Uterus (tissue), 4 donors: Measurements from ENCODE around the gene SDCCAG8. TPM values are rescaled to one million over a fixed set of nuclear protein-coding genes. Genes with fewer than 3 reads are reported as not detected.

Experiments used
- DNase-seq, 2 donors: peaks; one replicate each; pipeline ENCODE4 v3.0.0-alpha.2; 2019 to 2020
- H3K27ac ChIP-seq, 2 donors: fragments of 200-600 bp; sonication (generic); 1 replicate in 1 of 2; 2 replicates in 1 of 2; pipeline ENCODE4 v1.5.1; 2016 to 2018
- H3K27me3 ChIP-seq, 2 donors: fragments of 200-600 bp; sonication (generic); one replicate each; pipeline ENCODE4 v1.5.1; 2018 to 2019; ENCODE audit warnings: control low read depth in 1 of 2
- H3K36me3 ChIP-seq, 2 donors: fragments of 200-600 bp; sonication (generic); one replicate each; pipeline ENCODE4 v1.5.1; 2019; ENCODE audit warnings: control low read depth in 1 of 2
- H3K4me1 ChIP-seq, 2 donors: fragments of 200-600 bp; sonication (generic); one replicate each; pipeline ENCODE4 v1.5.1; 2018 to 2019; ENCODE audit warnings: control low read depth in 1 of 2
- H3K4me3 ChIP-seq, 2 donors: fragments of 200-600 bp; sonication (generic); 1 replicate in 1 of 2; 2 replicates in 1 of 2; pipeline ENCODE4 v1.5.1; 2018 to 2019; ENCODE audit warnings: mild to moderate bottlenecking in 1 of 2
- H3K9me3 ChIP-seq, 2 donors: fragments of 200-600 bp; sonication (generic); one replicate each; pipeline ENCODE4 v1.5.1; 2019; ENCODE audit warnings: control low read depth in 1 of 2
- POLR2A ChIP-seq, 2 donors: fragments of 450-650 bp; IDR thresholded peaks; one replicate each; pipeline ENCODE4 v1.6.1; 2016; ENCODE audit warnings: antibody characterized with exemption in 2 of 2, mild to moderate bottlenecking in 1 of 2, moderate library complexity in 1 of 2
- intact Hi-C: fragments of 100-400 bp; cut with DNase I; formaldehyde crosslinking; loops from one replicate; pipeline ENCODE4 v1.15.1; 2023; ENCODE audit warnings: low total_unique reads
- total RNA-seq, 4 donors: library from RNA; depleted of rRNA in 3 of 4; stranded (reverse); fragments of >200 nt in 3 of 4; gene quantifications; one replicate each; pipeline versions ENCODE4 v1.1.0 to v1.2.4, GENCODE V29; 2014 to 2023
- TF ChIP-seq, protein P1 (sequence below), 4 experiments: fragments of 200-600 bp in 2 of 4; fragments of 450-650 bp in 2 of 4; sonication (generic) in 2 of 4; IDR thresholded peaks; one replicate each; pipeline ENCODE4 v1.5.1; 2016 to 2019; ENCODE audit warnings: antibody characterized with exemption in 4 of 4, mild to moderate bottlenecking in 2 of 4, moderate library complexity in 1 of 4
- donor health status: DM: yes; HTN: yes; CAD: no.

The SDCCAG8 gene
- total RNA-seq, 4 donors from 2014 or later: 19.2 to 54.8 (median 49.7) TPM

DNA sequence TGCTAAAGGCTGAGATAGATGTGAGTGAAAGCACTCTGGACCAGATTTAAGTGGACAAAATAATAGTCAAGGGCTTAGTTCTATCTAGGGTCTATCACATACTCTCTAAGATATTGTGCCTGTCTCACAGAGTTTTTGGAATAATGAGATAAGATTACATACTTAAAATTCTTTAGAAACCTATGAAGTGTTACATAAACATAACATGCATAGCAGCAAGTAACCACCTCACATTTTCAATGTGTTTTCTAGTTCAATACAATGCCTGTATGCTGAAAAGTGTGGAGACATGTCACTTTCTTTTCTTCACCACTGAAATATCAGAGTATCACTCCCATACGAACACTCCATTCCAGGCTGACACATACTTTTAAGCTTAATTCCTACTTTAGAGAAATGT lies 16.2 kb downstream of the SDCCAG8 start:
- intact Hi-C loops: no loop called here
- no peak for DNase-seq
- TF ChIP-seq POLR2A (IDR thresholded peaks at IDR 0.05): no peak
- TF ChIP-seq, protein P1, sequence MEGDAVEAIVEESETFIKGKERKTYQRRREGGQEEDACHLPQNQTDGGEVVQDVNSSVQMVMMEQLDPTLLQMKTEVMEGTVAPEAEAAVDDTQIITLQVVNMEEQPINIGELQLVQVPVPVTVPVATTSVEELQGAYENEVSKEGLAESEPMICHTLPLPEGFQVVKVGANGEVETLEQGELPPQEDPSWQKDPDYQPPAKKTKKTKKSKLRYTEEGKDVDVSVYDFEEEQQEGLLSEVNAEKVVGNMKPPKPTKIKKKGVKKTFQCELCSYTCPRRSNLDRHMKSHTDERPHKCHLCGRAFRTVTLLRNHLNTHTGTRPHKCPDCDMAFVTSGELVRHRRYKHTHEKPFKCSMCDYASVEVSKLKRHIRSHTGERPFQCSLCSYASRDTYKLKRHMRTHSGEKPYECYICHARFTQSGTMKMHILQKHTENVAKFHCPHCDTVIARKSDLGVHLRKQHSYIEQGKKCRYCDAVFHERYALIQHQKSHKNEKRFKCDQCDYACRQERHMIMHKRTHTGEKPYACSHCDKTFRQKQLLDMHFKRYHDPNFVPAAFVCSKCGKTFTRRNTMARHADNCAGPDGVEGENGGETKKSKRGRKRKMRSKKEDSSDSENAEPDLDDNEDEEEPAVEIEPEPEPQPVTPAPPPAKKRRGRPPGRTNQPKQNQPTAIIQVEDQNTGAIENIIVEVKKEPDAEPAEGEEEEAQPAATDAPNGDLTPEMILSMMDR (IDR thresholded peaks at IDR 0.05): no peak
- no peak overlapping the region for H3K4me3 ChIP-seq
- H3K27ac ChIP-seq: no peak overlapping the region
- no peaks in the 10 kb centered on the region for H3K9me3 ChIP-seq
- no peaks in the 10 kb centered on the region for H3K27me3 ChIP-seq
- no peaks in the 10 kb centered on the region for H3K36me3 ChIP-seq
- peaks cover 0 to 4% of the 10 kb centered on the region in 2 donors for H3K4me1 ChIP-seq

DNA sequence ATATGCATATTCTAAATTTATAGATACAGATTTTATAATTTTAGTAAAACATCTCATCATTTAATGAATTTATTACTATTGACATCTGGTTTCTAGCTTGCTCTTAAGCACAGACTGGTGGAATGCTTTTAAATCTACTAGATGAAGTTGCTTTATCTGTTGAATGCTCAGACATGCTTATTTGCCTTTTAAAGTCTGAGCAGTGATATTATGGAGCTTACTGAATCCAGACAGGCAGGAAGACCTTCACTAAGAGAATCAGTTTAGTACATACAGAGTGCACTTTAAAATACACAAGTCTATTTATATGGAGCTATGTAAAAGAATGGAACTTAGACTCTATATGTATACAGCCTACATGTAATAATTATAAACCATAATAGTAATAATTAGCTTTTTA lies 16.6 kb downstream of the SDCCAG8 start:
- Histone ChIP-seq H3K4me1 (peaks cover 0 to 4% of the 10 kb centered on the region in 2 donors), H3K27ac (no peak overlapping the region), H3K4me3 (no peak overlapping the region), H3K36me3 (no peaks in the 10 kb centered on the region), H3K27me3 (no peaks in the 10 kb centered on the region), H3K9me3 (no peaks in the 10 kb centered on the region)
- TF ChIP-seq, protein P1 (IDR thresholded peaks at IDR 0.05): no peak
- TF ChIP-seq POLR2A (IDR thresholded peaks at IDR 0.05): no peak
- intact Hi-C loops: no loop called here
- DNase-seq: no peak

DNA sequence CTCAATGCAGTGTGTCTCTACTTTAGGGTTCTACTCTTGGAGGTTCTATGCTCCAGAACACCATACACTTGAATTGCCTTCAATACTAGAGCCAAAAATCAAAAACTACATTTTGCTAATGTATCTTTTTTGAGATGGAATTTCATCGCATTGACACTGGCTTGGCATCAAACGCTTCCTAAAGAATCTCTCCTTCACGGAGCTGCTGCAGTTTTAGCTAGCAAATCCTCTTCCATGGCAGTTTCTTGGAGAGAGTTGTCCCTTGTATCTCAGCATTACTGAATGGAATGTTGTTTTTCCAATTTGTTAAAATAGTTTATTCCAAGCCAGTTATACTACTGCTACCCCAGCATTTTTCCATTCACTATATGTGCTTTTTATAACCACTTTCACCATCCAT lies 17.7 kb downstream of the SDCCAG8 start:
- no peak for DNase-seq
- Histone ChIP-seq H3K9me3 (no peaks in the 10 kb centered on the region), H3K4me1 (peaks cover 0 to 4% of the 10 kb centered on the region in 2 donors), H3K27me3 (no peaks in the 10 kb centered on the region), H3K27ac (no peak overlapping the region), H3K36me3 (no peaks in the 10 kb centered on the region), H3K4me3 (no peak overlapping the region)
- intact Hi-C loops: no loop called here
- TF ChIP-seq POLR2A (IDR thresholded peaks at IDR 0.05): no peak
- TF ChIP-seq, protein P1 (IDR thresholded peaks at IDR 0.05): no peak

DNA sequence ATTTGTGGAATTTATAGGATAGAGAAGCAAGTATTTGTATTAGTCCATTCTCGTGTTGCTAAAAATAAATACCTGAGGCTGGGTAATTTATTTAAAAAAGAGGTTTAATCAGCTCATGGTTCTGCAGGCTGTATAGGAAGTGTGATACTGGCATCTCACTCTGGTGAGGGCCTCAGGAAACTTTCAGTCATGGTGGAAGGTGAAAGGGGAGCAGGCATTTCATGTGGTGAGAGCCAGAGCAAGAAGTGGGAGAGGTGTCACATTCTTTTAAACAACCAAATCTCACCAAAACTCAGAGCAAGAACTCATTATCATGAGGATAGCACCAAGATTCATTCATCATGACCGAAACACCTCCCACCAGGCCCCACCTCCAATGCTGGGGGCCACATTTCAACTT lies 18.1 kb downstream of the SDCCAG8 start:
- Histone ChIP-seq H3K27me3 (no peaks in the 10 kb centered on the region), H3K27ac (no peak overlapping the region), H3K9me3 (no peaks in the 10 kb centered on the region), H3K36me3 (no peaks in the 10 kb centered on the region), H3K4me3 (no peak overlapping the region), H3K4me1 (peaks cover 0 to 4% of the 10 kb centered on the region in 2 donors)
- intact Hi-C loops: no loop called here
- DNase-seq: no peak
- TF ChIP-seq POLR2A (IDR thresholded peaks at IDR 0.05): no peak
- TF ChIP-seq, protein P1 (IDR thresholded peaks at IDR 0.05): no peak

DNA sequence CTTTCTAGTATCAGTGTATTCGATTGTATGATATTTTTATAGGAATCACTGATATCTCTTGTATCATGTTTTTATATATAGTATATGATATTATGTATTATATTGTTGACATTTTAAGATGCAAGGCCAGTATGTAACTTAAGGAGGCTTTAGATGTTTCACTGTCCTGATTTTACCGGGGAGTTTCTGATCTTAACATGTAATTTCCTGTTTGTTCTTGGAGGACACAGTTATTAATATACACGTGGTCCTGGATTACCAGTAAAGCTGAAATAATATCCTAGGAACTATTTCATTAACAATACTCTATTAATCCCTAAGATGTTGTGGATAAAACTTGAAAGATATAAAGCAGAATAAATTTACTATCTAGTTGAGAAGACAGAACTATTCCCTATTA lies 19.5 kb downstream of the SDCCAG8 start:
- TF ChIP-seq, protein P1 (IDR thresholded peaks at IDR 0.05): no peak
- TF ChIP-seq POLR2A (IDR thresholded peaks at IDR 0.05): no peak

More for the DNA sequence above, 19.5 kb downstream of the SDCCAG8 start:
- no peak overlapping the region for H3K4me3 ChIP-seq
- intact Hi-C loops: no loop called here
- H3K27ac ChIP-seq: no peak overlapping the region
- DNase-seq: no peak
- no peaks in the 10 kb centered on the region for H3K36me3 ChIP-seq
- H3K27me3 ChIP-seq: no peaks in the 10 kb centered on the region
- no peaks in the 10 kb centered on the region for H3K9me3 ChIP-seq
- no peaks in the 10 kb centered on the region for H3K4me1 ChIP-seq
